GM13976 (cell line): ENCODE data around the gene ACE.

Experiments used
- DNase-seq: peaks from one replicate; pipeline ENCODE4 v3.0.0; 2012; ENCODE audit warnings: low spot score
- CTCF ChIP-seq: IDR thresholded peaks from 2 replicates; pipeline ENCODE4 v1.5.1; 2012; ENCODE audit warnings: borderline replicate concordance, mild to moderate bottlenecking; ENCODE audit not compliant: insufficient read depth; ENCODE audit errors: extremely low read depth, missing control alignments, control extremely low read depth
- in situ Hi-C: fragments of 300-500 bp; cut with MboI; formaldehyde crosslinking; loops from one replicate; pipeline ENCODE4 v1.12.0; 2022; ENCODE audit warnings: low sequenced_read_pairs, mixed read lengths, inconsistent platforms; ENCODE audit not compliant: unreplicated experiment

ACE gene

GRCh38 chr17:63533433-63534077, 56.7 kb downstream of the ACE start:
- TF ChIP-seq CTCF = no peak
- no peak for DNase-seq
- in situ Hi-C loops = no loop called here

GRCh38 chr17:63534078-63534570, 57.3 kb downstream of the ACE start:
- in situ Hi-C loops = no loop called here
- no peak for DNase-seq
- no peak for TF ChIP-seq CTCF

GRCh38 chr17:63534816-63535455, 58.1 kb downstream of the ACE start:
- DNase-seq = no peak
- no peak for TF ChIP-seq CTCF
- in situ Hi-C loops = no loop called here

GRCh38 chr17:63535640-63536039, 58.8 kb downstream of the ACE start:
- TF ChIP-seq CTCF = no peak
- in situ Hi-C loops = no loop called here
- no peak for DNase-seq

- no peak for DNase-seq
- no peak for TF ChIP-seq CTCF
- in situ Hi-C loops = no loop called here
Measured at GRCh38 chr17:63537001-63537400, 60.1 kb downstream of the ACE start.

- TF ChIP-seq CTCF = no peak
- in situ Hi-C loops = no loop called here
- DNase-seq = no peak
Measured at GRCh38 chr17:63537991-63538692, 61.3 kb downstream of the ACE start.
